Erythroblast (primary cell): ENCODE measurements around the gene RNF121.
A peak's percentile ranks its signal among the peaks of the same experiment; 100 is the strongest.

ENCODE experiments used
- DNase-seq, 2 experiments: peaks; one replicate each; lab custom pipeline; 2025; lab: John Stamatoyannopoulos, UW
- GATA1 ChIP-seq: IDR thresholded peaks from 2 replicates; pipeline ENCODE4 v1.6.1; 2011; ENCODE audit warnings: low read depth, mild to moderate bottlenecking, control low read depth, low read length, moderate library complexity
- POLR2A ChIP-seq: IDR thresholded peaks from 2 replicates; pipeline ENCODE4 v1.6.1; 2011; ENCODE audit warnings: mild to moderate bottlenecking, low read length

RNF121 gene

GRCh38 chr11:71927820-71928736, 768 bp upstream of the RNF121 start, which contains the start of gene XNDC1N:
XNDC1N (minus strand) TSS chr11:71928594; CDS start chr11:71923353, 5,241 bp downstream.
- no peak for TF ChIP-seq GATA1
- peak; percentile 47 for TF ChIP-seq POLR2A
- DNase-seq: peak; percentile 95 to 96

- DNase-seq: no peak
- TF ChIP-seq POLR2A (no peak), GATA1 (no peak)
Measured at GRCh38 chr11:71929491-71929890, 645 bp downstream of the RNF121 start.

- DNase-seq: no peak
- no peak for TF ChIP-seq GATA1
- no peak for TF ChIP-seq POLR2A
Measured at GRCh38 chr11:71930556-71931244, 1.9 kb downstream of the RNF121 start.

GRCh38 chr11:71931245-71931602, 2.4 kb downstream of the RNF121 start:
- no peak for DNase-seq
- no peak for TF ChIP-seq GATA1
- TF ChIP-seq POLR2A: no peak

GRCh38 chr11:71933141-71933933, 4.5 kb downstream of the RNF121 start:
- TF ChIP-seq POLR2A (no peak), GATA1 (no peak)
- DNase-seq: no peak

GRCh38 chr11:71934213-71934612, 5.4 kb downstream of the RNF121 start:
- TF ChIP-seq GATA1: no peak
- TF ChIP-seq POLR2A: no peak
- no peak for DNase-seq

- TF ChIP-seq GATA1: no peak
- no peak for TF ChIP-seq POLR2A
- DNase-seq: no peak
Measured at GRCh38 chr11:71935338-71935925, 6.6 kb downstream of the RNF121 start.

GRCh38 chr11:71936825-71937224, 8.0 kb downstream of the RNF121 start:
- no peak for TF ChIP-seq GATA1
- TF ChIP-seq POLR2A: no peak
- DNase-seq: no peak

- DNase-seq: no peak
- no peak for TF ChIP-seq POLR2A
- TF ChIP-seq GATA1: no peak
Measured at GRCh38 chr11:71937826-71938225, 9.0 kb downstream of the RNF121 start.

- peak in 1 of 2 experiments; percentile 24 for DNase-seq
- TF ChIP-seq POLR2A: no peak
- TF ChIP-seq GATA1: no peak
Measured at GRCh38 chr11:71940561-71941219, 11.8 kb downstream of the RNF121 start.

- DNase-seq: peak; percentile 61 to 76
- TF ChIP-seq GATA1 (no peak), POLR2A (no peak)
Measured at GRCh38 chr11:71946144-71946571, 17.3 kb downstream of the RNF121 start.

GRCh38 chr11:71947498-71947897, 18.7 kb downstream of the RNF121 start:
- TF ChIP-seq POLR2A (no peak), GATA1 (no peak)
- DNase-seq: peak; percentile 65 to 76
